HuH-7 (cell line): Measurements from ENCODE around the gene RCN2.

ENCODE experiments used
- DNase-seq: peaks from one replicate; pipeline ENCODE4 v3.0.0; 2011; ENCODE audit warnings: low spot score

RCN2 gene

DNA sequence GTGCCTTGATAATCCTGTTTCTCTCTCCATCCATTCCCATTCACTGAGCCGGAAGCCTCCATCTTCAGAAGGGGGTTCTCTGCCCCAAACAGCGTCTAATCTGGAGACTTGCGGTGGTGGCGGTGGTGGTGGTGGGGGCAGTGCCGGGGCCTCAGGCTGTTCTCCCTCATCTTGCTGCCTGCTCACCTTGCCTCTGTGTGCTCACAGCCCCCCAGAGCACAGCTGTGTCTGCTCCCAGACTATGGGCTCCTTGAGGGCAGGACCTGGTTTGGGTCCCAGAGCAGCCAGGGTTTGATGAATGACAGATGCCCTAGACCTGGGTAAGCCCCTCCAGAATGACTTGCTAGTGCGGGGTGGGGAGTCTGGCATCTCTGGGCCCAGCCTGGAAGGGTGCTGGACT is 62.9 kb downstream of the RCN2 start:
- no peak for DNase-seq

- no peak for DNase-seq
These were observed 63.7 kb downstream of the RCN2 start, which contains the start of gene PSTPIP1 for GRCh38 chr15:76994971-76995945. Gene PSTPIP1, plus strand, starts transcription at chr15:76995126. Its CDS starts 448 bp downstream, at chr15:76995574.

GRCh38 chr15:76996076-76996525 is 64.6 kb downstream of the RCN2 start:
- no peak for DNase-seq

DNA sequence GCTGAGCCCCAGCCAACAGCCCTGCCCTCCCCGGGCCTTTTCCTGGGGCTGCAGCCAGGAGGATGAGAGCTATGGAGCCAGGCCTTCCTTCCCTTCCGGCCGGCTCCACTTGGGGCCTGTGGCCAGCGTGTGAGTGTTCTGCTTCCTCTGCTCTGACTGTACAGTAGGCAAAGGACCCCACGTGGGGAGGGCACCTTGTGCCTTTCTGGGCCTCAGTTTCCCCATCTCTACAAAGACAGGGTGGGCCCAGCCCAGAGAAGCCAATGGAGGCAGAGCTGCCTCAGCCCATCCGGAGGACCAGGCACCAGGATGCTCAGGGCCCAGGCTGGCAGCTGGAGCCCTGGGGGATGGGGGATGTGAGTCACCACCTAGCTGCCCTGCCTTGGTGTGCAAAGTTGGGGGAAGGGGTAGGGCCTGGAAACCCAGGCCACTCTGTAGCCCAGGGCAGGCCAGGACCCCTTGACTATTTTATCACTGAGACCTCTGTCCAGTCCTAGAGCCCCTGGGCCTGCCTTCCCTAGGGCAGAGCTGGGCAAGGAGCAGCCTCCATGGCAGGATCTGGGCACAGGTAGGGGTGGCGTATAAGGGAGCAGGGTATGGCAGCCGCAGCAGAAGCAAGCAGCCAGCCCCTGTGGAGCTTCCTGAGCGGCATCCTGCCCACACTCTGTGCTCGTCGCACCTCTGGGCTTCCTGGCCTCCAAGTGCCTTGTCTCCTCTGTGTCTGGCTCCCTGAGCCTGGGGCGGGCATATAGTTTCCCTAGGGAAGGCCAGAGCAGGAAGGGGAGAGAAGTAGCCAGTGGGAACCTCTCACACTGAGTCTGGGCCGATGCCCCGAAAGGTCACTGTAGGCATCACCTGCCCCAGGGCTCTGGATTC is 65.2 kb downstream of the RCN2 start:
- no peak for DNase-seq

DNA sequence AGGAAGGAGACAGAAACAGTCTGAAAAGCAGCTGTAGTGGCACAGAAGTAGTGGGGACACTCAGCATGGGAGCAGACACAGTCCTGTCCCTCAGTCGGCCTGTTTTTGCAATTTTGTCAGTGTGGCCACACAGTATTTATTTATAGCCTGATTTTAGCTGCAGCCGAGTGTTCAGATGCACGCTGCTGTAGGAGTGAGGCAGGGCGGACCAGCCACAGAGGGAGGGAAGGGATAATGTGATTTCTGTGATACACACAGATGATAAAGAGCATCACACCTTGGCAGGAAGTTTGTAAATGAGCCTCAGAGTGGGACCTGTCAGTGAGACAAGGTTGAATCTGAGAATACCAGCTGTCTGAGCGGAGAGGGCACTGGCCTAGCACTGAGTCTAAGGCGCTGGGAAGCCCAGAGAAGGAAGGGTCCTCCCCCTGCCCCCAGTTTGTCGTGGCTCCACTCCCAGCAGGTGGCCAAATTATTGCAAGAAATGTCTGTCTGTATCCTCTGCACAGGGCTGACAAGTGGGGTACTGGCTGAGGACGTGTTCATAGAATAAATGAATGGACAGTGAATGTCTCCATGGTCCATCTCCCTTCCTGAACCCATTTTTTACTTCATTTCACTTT is 67.2 kb downstream of the RCN2 start:
- DNase-seq: no peak

DNA sequence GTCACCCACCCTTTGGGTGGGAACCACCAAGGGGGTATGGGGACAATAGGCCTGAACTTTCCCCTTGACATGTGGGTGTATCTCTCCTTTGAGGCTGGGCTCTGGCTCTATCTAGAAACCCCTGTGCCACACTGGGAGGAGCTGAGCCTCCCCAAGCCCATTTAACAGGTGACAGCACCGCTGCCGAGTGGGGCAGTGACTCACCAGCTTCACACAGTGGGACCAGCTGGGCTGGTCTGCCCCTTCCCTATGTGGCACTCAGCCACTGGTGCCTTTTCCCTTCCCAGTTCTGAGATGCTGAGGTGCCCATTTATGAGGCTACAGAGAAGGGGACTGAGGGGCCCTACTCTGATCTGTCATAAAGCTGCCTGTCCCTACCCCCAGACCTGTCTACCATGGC is 68.4 kb downstream of the RCN2 start:
- no peak for DNase-seq

DNA sequence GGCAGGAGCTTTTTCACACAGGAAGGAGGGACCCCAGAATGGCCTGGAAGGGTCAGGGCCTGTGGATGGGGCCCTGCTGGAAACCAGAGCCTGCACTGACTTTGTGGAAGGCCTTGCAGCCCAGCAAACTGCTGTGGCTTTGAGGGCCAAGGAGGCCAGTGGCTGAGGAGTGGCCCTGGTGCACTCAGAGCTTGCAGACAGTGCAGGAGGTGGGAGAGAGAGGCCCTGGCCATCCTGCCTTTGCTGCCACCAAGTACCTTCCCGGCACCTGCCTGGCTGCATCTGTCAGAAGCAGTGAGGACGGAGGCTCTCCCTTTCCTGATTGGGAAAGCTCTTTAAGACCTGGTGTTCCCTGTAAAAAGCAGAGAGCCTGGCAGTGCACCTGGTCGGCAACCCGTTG is 69.8 kb downstream of the RCN2 start:
- DNase-seq: no peak

- no peak for DNase-seq
These were observed 70.4 kb downstream of the RCN2 start for GRCh38 chr15:77001966-77002365.

DNA sequence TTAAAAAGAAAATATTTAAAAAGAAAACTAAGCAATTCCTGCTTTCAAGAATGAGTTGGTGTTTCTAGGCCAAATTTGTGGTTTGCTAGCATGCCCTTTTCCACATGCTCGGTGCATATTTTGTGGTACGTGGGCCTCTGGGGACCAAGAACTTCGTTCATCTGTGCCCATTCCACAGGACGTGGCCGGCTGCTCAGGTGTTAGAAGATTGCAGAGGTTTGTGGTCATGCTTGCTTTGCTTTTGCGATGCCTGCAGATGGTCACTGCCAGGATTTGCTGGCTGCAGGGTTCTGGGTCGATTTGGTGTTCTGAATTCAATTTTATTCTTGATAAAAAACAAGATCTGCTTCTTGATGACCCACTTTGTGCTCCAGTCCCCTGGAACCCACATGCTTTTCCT is 70.9 kb downstream of the RCN2 start:
- no peak for DNase-seq

DNA sequence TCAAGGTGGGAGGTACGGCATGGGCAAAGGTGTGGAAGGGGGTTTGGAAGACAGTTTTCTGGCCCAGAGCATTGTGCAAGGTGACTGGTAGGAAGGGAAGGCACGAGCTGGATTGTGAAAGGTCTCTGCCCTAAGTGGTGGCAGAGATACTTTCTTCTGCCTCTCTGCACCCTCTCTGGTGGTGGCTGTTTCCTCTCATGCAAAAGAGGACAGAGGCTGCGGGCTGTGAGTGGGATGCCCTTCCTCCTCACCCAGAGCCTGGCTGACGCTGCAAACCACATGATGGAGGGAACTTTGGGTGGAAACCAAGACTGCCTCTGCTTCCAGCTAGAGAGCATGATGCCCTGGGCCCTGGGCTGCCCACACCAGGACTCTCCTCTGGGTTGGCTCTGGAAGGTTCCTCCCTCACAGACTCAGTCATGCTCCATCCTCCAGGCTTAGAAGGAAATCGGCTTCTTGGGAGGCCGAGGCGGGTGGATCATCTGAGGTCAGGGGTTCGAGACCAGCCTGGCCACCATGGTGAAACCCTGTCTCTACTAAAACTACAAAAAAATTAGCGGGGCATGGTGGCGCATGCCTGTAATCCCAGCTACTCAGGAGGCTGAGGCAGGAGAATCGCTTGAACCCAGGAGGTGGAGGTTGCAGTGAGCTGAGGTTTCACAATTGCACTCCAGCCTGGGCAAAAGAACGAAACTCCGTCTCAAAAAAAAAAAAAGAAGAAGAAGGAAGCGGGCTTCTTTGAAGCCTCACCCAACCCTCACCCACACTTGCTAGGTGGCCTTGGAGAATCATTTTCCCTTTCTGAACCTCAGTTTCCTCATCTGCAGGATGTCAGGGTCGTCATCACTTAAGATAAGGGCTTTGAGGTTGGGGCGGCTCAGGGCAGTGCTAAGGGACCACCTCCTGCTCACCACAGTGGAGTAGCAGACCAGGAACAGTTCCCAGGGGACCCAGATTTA is 71.7 kb downstream of the RCN2 start:
- DNase-seq: no peak
